HG03575 (cell line): Measurements from ENCODE around the gene PWWP2A.
"Not testable (repeated sequence)": the region's sequence is repeated elsewhere in the genome, so short reads cannot be mapped to it uniquely, and the experiment has no call there.

Source experiments
- ATAC-seq: cut with Tn5 transposase; IDR thresholded peaks from one replicate; pipeline ENCODE4 v1.9.1; 2021; ENCODE audit not compliant: unreplicated experiment, insufficient number of reproducible peaks, low FRiP score; ENCODE audit errors: extremely low read depth

PWWP2A gene

DNA sequence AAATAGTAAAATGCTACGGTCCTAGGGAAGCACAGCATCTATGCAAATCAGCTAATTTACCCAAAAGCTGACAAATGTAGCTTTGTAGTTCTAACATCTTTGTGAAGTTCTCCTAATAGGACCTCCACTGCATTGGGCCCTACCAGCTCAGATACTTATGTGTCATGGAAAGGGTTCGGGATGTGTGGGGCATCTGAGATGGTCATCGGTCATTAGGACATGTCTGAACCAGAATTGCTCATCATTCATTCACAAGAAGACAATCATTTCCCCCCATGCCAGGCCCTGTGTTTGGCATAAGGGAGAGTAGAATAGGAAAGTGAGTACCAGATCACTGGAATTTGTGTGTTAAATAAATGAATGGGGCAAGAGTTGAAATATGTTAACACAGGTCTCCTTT, 35.7 kb downstream of the PWWP2A start:
- ATAC-seq: no peak

DNA sequence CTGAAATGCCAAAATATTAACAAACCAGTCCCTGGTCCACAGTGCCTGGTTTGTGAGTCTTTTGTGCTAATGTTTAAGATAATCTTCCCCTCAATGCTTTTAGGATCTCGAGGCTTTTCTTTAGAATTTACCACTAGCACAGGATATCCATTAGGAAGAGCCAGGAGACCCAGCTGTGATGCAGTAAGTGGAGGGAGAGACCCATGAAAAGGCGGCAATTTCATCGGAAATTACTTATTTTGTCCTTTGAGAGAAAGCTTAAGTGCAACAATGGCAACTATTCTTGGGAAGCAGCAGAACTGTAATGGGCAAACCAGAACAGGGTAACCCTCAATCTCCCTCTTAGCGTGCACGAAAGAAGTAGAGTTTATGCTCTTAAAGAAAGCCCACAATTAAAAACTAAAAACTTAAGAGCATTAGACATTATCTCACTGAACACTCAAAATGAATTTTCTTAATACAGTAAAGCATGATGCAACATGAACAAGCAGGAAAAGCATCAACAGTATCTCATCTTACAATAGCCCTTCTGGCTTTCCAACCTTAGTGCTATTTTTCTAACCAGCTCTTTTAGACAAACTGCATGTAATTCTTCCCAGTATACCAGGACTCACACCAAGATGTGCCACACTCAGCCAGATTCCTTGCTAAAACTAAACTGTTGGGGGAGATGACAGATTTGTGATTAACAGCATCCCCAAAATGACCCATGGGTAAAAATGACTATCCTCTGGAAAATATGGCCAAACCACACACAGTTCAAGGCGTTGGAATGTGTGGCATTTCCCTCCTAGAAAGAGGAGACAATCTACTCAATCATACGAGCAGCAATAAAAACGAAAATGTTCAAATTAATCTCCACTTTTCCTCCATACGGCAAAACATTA, 36.4 kb downstream of the PWWP2A start:
- no peak for ATAC-seq

DNA sequence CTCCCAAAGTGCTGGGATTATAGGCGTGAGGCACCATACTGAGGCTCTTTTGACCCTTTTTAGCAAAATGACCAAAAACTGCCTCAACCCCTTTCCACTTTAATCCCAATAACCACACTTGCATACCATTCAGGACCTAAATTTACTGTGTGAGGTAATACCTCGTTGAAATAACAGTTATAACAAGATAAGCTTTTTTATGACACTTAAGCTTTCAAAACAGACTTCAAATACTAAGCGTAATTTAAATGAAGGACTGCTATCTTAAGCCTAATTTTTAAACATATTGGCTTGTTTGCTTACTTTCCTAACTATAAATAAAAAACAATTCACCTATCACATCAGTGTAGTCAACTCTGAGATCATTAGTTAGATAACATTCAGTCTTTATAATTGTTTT, 37.8 kb downstream of the PWWP2A start:
- no peak for ATAC-seq

DNA sequence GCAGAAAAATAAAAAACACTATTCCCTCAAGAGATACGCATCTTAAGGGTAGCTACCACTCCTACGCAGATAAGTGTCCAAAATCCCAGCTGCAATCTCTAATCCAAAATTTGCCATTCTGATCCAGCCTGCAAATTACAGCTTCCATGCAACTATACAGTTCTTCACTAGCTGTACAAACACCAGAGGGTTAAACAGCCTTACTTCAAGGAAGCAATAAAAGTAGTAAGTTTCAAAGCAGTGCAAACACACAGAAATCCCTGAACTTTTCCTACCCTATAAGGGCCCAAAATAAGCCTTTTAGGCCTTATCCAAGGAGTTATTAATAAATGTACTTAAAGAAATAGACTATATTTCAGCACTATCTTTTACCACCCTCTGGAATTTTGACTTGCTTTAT, 39.5 kb downstream of the PWWP2A start:
- ATAC-seq: no peak

DNA sequence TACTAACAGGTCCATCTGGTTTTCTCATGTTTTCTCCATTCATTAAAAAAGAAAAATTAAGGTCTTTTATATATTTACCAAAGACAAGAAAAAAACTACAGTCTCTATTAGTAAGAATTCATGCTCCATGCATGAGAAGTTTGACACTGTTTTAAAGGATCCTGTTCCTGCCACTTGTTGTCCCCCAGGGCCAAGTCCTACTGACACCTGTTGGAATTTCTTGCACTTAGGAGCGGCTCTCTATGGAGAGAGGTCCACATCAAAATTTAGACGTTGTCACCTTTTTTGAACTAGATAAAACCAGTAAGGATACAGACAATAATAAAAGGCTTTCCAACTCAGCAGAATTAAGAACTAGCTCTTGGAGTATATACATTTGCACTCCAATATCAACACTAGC, 42.3 kb downstream of the PWWP2A start:
- no peak for ATAC-seq

DNA sequence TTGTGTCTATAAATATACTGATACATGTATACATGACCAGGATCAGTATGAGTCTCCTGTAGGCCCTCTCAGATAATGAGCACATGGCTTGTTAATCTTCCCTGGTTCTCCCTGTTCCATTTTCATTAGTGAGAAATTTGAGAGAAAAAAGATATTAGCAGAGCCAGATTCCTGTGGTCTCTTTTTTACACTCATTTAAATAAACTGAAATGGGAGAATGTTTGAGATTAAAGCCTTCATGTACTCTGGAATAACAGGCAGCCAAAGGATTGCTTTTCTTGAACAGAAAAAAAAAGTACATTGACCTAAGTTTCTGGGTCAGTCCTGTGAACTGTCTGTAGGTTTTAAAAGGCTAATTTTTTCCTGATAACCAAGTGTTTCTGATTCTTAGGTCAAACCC, 44.2 kb downstream of the PWWP2A start:
- no peak for ATAC-seq

DNA sequence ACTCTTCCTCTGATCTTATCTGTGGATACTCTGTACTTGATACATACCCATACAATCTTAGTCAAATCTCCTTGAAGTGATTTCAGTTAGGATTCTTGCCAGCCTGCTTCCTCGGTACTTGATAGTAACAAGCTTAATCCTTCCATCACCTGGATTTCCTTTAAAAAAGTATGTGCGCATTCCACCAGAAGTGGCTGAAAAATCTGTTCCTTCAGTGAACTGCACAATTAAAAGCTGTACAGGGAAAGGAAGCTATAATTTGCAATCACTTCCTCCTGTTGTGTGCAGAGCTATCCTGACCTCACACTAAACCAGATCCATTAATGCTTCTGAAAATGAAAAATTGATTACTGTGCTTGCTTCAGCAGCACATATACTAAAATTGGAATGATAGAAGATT, 47.3 kb downstream of the PWWP2A start:
- no peak for ATAC-seq

DNA sequence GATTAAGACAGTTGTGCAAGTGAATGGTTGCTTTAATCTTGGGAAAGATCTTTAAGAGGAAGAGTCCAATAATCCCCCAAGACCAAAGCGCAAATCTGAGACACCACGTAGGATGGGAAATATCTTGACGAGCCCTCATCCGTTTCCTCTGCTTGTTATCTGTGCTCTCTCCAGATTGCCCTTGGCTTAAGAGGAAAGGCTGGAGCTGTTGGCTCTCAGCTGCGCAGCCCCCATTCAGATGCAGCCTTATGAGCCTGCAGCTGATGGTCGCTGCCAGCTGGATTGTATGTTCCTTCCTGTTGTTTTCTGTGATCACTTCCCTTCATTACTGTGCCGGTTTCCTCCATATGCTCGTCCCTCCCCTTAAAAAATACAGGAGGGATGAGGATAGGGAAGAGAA, 47.7 kb downstream of the PWWP2A start:
- no peak for ATAC-seq

DNA sequence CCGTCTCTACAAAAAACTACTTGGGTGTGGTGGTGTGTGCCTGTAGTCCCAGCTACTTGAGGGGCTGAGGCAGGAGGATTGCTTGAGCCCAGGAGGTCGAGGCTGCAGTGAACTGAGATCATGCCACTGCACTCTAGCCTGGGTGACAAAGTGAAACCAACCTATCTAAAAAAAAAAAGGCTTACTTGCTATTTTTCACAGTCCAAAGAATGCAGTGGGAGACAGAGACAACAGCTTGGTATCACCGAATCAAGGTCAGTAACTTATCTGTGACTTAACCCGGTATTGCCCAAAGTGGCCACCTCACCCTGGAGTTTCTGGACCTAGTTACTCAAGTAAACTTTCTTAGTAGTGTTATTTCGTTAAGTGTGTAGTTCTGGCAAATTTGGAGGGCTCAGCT, 50.1 kb downstream of the PWWP2A start:
- ATAC-seq: not testable (repeated sequence)

DNA sequence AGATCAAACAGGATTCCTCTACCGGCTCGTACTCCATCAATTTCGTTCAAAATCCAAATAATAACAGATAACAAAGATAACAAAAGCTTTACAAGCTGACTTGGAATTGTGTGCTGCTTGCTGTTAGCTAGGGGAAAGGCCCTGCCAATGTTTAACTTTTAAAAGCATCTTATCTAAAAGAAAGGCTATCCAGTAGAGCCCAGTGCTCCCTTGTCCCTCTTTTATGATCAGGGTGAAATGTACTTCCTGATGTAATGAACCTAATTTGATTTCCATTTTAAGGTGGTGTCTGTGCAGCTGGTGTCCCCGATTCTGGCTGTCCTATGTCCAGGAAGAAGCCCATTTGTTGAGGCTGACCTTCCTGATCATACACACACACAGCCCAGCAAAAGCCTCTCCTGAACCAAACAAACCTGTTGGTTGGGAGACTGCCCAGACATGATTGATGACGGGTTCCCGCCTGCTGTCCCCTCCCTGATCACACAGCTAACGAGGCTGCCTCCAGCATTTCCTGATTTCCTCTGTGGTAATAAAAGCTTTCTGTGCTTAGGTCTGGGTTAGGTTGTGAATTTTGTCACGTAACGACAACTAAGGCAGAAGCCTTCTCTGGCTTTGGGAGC, 54.1 kb downstream of the PWWP2A start:
- no peak for ATAC-seq

DNA sequence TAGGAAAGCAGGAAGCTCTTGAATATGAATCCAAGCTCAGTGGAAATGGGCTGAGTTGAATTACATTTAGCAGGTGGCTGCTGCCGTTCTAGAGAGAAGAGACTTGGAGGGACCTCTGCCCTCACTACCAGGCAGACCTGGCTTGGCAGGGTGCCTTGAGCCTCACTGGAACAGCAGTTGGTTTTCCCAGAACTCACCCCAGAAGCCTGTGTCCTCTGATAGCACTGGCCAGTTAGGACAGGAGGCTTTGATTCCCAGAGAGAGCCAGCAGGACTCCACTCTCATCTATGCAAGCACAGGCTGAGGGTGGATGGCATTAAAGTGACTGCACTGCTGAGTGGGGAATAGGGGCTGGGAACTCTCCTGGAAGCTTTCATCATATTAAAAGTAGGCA, 54.8 kb downstream of the PWWP2A start:
- no peak for ATAC-seq

DNA sequence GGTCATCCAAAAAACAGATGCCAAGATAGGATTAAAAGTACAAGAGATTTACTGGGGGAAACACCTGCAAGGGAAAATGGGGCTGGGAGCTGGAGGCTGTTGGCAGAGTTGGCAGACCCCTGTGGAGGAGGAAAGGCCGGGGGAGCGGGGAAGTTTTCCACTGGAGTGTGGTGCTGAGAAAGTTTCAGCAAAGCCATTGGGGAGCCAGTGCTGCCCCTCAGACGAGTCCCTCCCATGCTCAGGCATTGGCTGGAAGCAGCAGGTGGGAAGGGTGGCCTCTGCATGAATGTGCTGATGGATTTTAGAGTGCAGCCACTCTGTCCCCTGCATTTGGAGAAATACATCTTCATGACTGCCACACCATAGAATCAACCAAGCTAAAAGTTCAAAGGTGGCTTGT, 57.5 kb downstream of the PWWP2A start:
- ATAC-seq: no peak

DNA sequence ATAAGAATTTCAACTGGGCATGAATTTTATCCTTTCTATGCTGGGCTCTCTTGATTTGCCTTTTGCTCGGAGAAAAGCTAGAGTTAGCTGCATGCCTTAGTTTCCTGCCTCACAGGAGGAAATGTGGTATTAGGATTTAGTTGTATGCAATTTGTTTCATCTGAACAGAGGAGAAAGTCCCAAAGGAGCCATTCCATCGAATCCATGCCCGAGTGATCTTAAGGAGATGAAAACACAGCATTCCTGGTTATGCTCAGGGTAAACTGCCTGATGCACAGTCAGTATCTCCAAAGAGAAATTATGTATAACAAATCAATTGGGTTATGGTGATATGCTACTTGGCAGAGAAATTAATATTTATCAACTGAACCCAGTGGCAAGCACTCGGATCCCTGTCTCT, 59.2 kb downstream of the PWWP2A start:
- ATAC-seq: no peak

DNA sequence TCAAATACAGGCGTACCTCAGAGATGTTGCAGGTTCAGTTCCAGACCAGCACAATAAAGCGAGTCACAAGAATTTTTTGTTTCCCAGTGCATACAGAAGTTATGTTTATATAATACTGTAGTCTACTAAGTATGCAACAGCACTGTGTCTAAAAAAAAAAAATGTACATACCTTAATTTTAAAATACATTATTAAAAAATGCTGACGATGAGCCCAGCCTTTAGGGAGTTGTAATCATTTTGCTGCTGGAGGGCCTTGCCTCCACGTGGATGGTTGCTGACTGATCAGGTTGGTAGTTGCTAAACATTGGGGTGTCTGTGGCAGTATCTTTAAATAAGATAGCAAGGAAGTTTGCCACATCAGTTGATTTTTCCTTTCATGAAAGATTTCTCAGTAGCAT, 62.0 kb downstream of the PWWP2A start:
- ATAC-seq: no peak

DNA sequence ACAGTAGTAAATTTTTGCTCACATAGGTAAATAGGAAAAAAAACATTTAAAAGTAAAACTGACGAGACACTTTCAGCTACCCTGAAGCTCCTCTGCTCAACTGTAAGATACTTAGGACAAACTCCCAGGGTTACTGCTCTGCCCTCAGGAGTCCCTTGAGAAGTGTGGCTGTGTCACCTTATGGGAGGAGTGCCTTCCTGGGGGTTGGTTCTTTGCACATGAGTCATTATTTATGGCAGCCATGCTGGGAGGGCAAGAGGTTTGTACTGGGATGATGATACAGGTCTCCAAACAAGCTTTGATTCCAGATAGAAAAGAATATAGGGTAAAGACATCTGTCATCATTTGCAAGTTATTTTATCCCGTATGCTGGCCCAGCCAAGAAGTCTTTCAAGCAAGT, 64.4 kb downstream of the PWWP2A start:
- no peak for ATAC-seq

DNA sequence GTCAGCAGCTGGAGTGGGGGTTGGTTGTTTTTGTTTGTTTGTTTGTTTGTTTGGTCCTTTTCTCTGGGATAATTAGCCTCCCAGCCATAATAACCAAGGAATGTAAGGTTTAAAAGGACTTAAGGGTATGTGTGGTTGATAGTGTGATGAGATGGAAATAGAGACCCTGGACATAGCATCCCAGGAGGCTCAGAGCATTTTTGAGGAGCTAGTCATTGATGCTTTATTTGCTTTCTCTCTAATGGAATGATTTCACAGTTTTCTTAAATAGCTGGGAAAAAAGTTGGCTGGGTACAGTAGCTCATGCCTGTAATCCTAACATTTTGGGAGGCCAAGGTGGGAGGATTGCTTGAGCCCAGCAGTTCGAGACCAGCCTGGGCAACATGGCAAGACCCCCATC, 65.2 kb downstream of the PWWP2A start:
- no peak for ATAC-seq

DNA sequence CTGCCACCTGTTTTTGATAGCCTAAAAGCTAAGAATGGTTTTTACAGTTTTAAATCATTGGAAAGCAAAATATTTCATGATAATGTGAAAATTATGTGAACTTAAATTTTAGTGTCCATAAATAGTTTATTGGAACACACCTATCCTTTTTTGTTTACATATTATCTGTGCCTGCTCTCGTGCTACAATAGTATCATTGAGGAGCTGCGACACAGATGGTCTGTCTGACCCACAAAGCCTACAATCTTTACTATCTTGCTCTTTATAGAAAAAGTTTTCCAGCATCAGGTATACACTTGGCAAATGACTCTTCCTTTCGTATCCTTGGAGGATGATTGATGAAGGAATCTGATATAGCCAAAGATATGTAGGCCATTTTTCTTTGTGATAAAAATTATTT, 70.2 kb downstream of the PWWP2A start:
- ATAC-seq: no peak

DNA sequence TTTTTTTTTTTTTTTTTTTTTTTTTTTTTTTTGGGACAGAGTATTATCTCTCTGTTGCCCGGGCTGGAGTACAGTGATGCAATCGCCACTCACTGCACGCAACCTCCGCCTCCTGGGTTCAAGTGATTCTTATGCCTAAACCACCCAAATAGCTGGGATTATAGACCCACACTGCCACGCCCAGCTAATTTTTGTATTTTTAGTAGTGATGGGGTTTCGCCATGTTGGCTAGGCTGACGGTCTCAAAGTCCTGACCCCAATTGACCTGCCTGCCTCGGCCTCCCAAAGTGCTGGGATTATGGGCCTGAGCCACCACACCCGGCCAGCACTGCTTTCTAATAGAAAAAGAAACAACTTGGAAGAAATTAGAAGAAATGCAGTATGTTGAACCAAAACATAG, 71.1 kb downstream of the PWWP2A start:
- ATAC-seq: no peak

DNA sequence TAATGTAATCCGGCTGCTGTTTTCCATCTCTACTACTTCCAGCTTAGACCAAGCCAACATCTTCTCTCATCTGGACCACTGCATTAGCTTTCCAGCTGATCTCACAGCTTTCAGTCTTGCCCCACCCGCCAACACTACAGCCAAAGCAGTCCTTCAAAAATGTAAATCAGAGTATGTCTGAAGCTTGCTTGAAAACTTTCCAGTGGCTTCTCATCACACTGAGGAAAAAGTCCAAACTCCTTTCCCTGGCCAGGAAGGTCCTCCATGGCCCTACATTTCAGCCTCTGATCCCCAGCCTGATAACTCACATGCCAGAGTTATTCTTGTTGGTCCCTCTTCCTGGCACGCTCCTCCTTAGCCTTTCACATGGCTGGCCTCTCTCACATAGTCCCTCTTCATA, 71.8 kb downstream of the PWWP2A start:
- no peak for ATAC-seq

DNA sequence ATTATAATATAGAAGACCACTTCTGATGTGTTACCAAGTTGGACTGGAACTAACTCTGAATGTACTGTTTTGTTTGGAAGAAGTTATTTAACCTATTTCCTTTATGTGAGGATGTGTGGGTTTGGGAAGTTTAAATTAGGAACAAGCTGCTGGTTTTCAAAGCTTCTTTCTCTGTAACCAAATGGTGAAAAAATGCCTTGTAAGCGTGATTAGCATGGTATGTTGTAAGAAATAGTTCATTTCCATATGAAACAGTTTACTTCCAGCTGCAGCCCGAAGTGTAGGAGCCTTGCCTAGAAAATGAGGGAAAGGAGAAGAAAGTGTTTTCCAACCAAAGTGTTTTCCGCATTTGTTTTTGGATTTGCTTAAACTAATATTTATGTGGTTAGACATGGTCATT, 74.3 kb downstream of the PWWP2A start:
- ATAC-seq: no peak

DNA sequence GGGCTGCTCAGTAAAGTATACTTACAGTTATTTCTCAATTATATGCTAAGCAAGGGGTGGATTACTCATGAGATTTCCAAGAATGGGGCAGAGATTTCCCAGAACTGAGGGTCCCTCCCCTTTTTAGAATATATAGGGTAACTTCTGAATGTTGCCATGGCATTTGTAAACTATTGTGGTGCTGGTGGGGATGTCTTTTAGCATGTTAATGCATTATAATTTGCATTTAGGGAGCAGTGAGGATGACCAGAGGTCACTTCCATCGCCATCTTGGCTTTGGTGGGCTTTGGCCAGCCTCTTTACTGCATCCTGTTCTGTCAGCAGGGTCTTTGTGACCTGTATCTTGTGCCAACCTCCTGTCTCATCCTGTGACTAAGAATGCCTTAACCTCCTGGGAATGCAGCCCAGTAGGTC, 74.9 kb downstream of the PWWP2A start:
- no peak for ATAC-seq
